Neural cell (in vitro differentiated cells): Measurements from ENCODE around the gene S100A1. TPM values are rescaled to one million over a fixed set of nuclear protein-coding genes. Genes with fewer than 3 reads are reported as not detected.

Experiments
- H2AFZ ChIP-seq: fragments of 200-600, 300-800 bp; sonication (generic), shearing (Covaris generic); 2 replicates; pipeline ENCODE4 v1.6.0; 2014; ENCODE audit warnings: low read depth, mild to moderate bottlenecking, antibody characterized with exemption, low read length, moderate library complexity
- H3F3A ChIP-seq: fragments of 200-600 bp; shearing (Covaris generic); 2 replicates; pipeline ENCODE4 v1.6.1; 2016; ENCODE audit warnings: mild to moderate bottlenecking, moderate library complexity, mixed read lengths, antibody characterized with exemption, low read length; ENCODE audit not compliant: insufficient read depth, poor library complexity, severe bottlenecking
- H3K27ac ChIP-seq: fragments of 200-600, 300-800 bp; sonication (generic), shearing (Covaris generic); 2 replicates; pipeline ENCODE4 v1.5.1; 2014; ENCODE audit warnings: mild to moderate bottlenecking, low read length, moderate library complexity
- H3K27me3 ChIP-seq: fragments of 300-800, 200-600 bp; sonication (generic), shearing (Covaris generic); 2 replicates; pipeline ENCODE4 v1.6.0; 2014; ENCODE audit warnings: mild to moderate bottlenecking, low read depth, low read length, moderate library complexity; ENCODE audit not compliant: insufficient read depth
- H3K36me3 ChIP-seq: fragments of 300-800, 200-600 bp; sonication (generic), shearing (Covaris generic); 2 replicates; pipeline ENCODE4 v1.5.1; 2014; ENCODE audit warnings: mild to moderate bottlenecking, antibody characterized with exemption, low read length, moderate library complexity; ENCODE audit not compliant: insufficient read depth
- H3K4me2 ChIP-seq: fragments of 300-800, 200-600 bp; sonication (generic), shearing (Covaris generic); 2 replicates; pipeline ENCODE4 v1.6.0; 2014; ENCODE audit warnings: mild to moderate bottlenecking, low read length
- H3K4me3 ChIP-seq: fragments of 300-800, 200-600 bp; sonication (generic), shearing (Covaris generic); 2 replicates; pipeline ENCODE4 v1.5.1; 2014; ENCODE audit warnings: mild to moderate bottlenecking, low read length, moderate library complexity
- H3K79me2 ChIP-seq: fragments of 200-600 bp; shearing (Covaris generic); replicated peaks from 2 replicates; pipeline ENCODE4 v1.6.0; 2014; ENCODE audit warnings: mild to moderate bottlenecking, low read length, moderate library complexity; ENCODE audit not compliant: insufficient read depth
- H3K9ac ChIP-seq: fragments of 300-800, 200-600 bp; sonication (generic), shearing (Covaris generic); 2 replicates; pipeline ENCODE4 v1.6.1; 2016; ENCODE audit warnings: mild to moderate bottlenecking, low read length, mixed read lengths
- H3K9me2 ChIP-seq: fragments of 200-600 bp; shearing (Covaris generic); 2 replicates; pipeline ENCODE4 v1.6.1; 2016; ENCODE audit warnings: mild to moderate bottlenecking, low read length, mixed read lengths; ENCODE audit not compliant: insufficient read depth
- H3K9me3 ChIP-seq: fragments of 200-600, 300-800 bp; sonication (generic), shearing (Covaris generic); 2 replicates; pipeline ENCODE4 v1.6.1; 2016; ENCODE audit warnings: mild to moderate bottlenecking, mixed run types, low read length, moderate library complexity, mixed read lengths
- H4K20me1 ChIP-seq: fragments of 200-600 bp; shearing (Covaris generic); 2 replicates; pipeline ENCODE4 v1.6.1; 2016; ENCODE audit warnings: mild to moderate bottlenecking, mixed run types; ENCODE audit not compliant: insufficient read depth
- EP300 ChIP-seq: fragments of 450-650 bp; conservative IDR thresholded peaks from 2 replicates; pipeline ENCODE4 v1.6.1; 2014; ENCODE audit warnings: antibody characterized with exemption, mild to moderate bottlenecking, moderate library complexity; ENCODE audit not compliant: poor library complexity, severe bottlenecking
- EZH2 ChIP-seq: fragments of 200-600, 300-800 bp; shearing (Covaris generic), sonication (generic); IDR thresholded peaks from 2 replicates; pipeline ENCODE4 v1.6.1; 2014; ENCODE audit warnings: antibody characterized with exemption, low read length, borderline replicate concordance, mild to moderate bottlenecking; ENCODE audit not compliant: insufficient read depth, poor library complexity, severe bottlenecking
- MXI1 ChIP-seq: fragments of 450-650 bp; conservative IDR thresholded peaks from 2 replicates; pipeline ENCODE4 v1.6.1; 2014; ENCODE audit warnings: antibody characterized with exemption, mild to moderate bottlenecking; ENCODE audit not compliant: poor library complexity, severe bottlenecking
- POLR2AphosphoS5 ChIP-seq: IDR thresholded peaks from 2 replicates; pipeline ENCODE4 v1.6.1; 2012
- RAD21 ChIP-seq: fragments of 450-650 bp; conservative IDR thresholded peaks from 2 replicates; pipeline ENCODE4 v1.6.1; 2014; ENCODE audit warnings: antibody characterized with exemption, mild to moderate bottlenecking, moderate library complexity
- REST ChIP-seq: IDR thresholded peaks from 2 replicates; pipeline ENCODE4 v1.6.1; 2012; ENCODE audit warnings: borderline replicate concordance
- SMC3 ChIP-seq: fragments of 450-650 bp; conservative IDR thresholded peaks from 2 replicates; pipeline ENCODE4 v1.6.1; 2014; ENCODE audit warnings: antibody characterized with exemption, mild to moderate bottlenecking, moderate library complexity; ENCODE audit not compliant: poor library complexity
- TAF1 ChIP-seq: IDR thresholded peaks from 2 replicates; pipeline ENCODE4 v1.6.1; 2012; ENCODE audit warnings: low read depth
- polyA plus RNA-seq: library from polyadenylated mRNA; depleted of rRNA; stranded (reverse); fragments of >200 nt; gene quantifications from 2 replicates; pipeline ENCODE4 v1.2.3, GENCODE V29; 2014
- TF ChIP-seq, protein P1 (sequence below): fragments of 450-650 bp; IDR thresholded peaks from 2 replicates; pipeline ENCODE4 v1.5.1; 2014; ENCODE audit warnings: antibody characterized with exemption, mild to moderate bottlenecking, moderate library complexity; ENCODE audit not compliant: poor library complexity, severe bottlenecking

S100A1 gene
- polyA plus RNA-seq, 1 donor from 2014 or later: not detected

- no peaks in the 10 kb centered on the region for H3K27me3 ChIP-seq
- no peak overlapping the region for H3K9ac ChIP-seq
- no peaks in the 10 kb centered on the region for H3K79me2 ChIP-seq
- no peaks in the 10 kb centered on the region for H3F3A ChIP-seq
- H3K9me3 ChIP-seq: no peaks in the 10 kb centered on the region
- no peak overlapping the region for H3K27ac ChIP-seq
- no peaks in the 10 kb centered on the region for H3K36me3 ChIP-seq
- H3K4me3 ChIP-seq: no peak overlapping the region
- H3K9me2 ChIP-seq: no peaks in the 10 kb centered on the region
- no peak overlapping the region for H2AFZ ChIP-seq
- TF ChIP-seq MXI1 (no peak), TAF1 (no peak), REST (no peak), SMC3 (no peak), EP300 (no peak), POLR2AphosphoS5 (no peak), EZH2 (no peak), RAD21 (no peak)
- TF ChIP-seq, protein P1, sequence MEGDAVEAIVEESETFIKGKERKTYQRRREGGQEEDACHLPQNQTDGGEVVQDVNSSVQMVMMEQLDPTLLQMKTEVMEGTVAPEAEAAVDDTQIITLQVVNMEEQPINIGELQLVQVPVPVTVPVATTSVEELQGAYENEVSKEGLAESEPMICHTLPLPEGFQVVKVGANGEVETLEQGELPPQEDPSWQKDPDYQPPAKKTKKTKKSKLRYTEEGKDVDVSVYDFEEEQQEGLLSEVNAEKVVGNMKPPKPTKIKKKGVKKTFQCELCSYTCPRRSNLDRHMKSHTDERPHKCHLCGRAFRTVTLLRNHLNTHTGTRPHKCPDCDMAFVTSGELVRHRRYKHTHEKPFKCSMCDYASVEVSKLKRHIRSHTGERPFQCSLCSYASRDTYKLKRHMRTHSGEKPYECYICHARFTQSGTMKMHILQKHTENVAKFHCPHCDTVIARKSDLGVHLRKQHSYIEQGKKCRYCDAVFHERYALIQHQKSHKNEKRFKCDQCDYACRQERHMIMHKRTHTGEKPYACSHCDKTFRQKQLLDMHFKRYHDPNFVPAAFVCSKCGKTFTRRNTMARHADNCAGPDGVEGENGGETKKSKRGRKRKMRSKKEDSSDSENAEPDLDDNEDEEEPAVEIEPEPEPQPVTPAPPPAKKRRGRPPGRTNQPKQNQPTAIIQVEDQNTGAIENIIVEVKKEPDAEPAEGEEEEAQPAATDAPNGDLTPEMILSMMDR: no peak
- H4K20me1 ChIP-seq: no peaks in the 10 kb centered on the region
- H3K4me2 ChIP-seq: no peak overlapping the region
Measured at GRCh38 chr1:153616917-153617311, 11.3 kb upstream of the S100A1 start.

DNA sequence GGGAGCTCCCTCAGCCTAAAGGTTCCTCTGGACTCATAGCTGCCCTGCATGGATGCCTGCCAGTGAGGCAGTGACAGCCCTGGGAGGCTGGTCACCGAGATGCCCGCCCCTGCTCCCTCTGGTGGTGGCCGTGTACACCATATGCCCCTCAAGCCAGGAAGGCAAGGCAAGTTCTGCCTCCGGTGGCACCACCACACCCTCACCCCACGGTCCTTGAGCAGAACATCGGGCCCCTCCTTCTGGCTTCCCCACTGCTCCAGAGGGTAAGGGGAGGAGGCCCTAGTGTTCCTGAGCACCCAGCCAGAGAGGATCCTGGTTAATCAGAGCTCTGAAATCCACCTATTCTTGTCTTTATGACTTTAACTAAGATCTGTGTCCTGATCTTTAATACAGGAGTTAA lies 10.6 kb upstream of the S100A1 start:
- Histone ChIP-seq H2AFZ (no peak overlapping the region), H3K9ac (no peak overlapping the region), H3K9me2 (no peaks in the 10 kb centered on the region), H3K36me3 (no peaks in the 10 kb centered on the region), H3F3A (no peaks in the 10 kb centered on the region), H3K27me3 (no peaks in the 10 kb centered on the region), H3K79me2 (no peaks in the 10 kb centered on the region), H3K27ac (no peak overlapping the region), H3K9me3 (no peaks in the 10 kb centered on the region), H3K4me3 (no peak overlapping the region), H3K4me2 (no peak overlapping the region), H4K20me1 (no peaks in the 10 kb centered on the region)
- TF ChIP-seq RAD21: no peak
- TF ChIP-seq, protein P1: peak; percentile 35
- TF ChIP-seq SMC3: peak; percentile 30
- TF ChIP-seq EP300: no peak
- no peak for TF ChIP-seq EZH2
